ENCODE results near the gene CUBN. TPM values are rescaled to one million over a fixed set of nuclear protein-coding genes. Genes with fewer than 3 reads are reported as not detected.

CUBN gene
- total RNA-seq, 1 experiment from 2014 or later = 0.46 TPM

GRCh38 chr10:16992611-16993119 lies 136.9 kb downstream of the CUBN start (continued):
- TF ChIP-seq FOXP4 (CRISPR knock-in tag; IDR thresholded peaks at IDR 0.05) (no peak), GABPB1 (CRISPR knock-in tag; IDR thresholded peaks at IDR 0.05) (no peak), FOXJ3 (CRISPR knock-in tag; IDR thresholded peaks at IDR 0.05; ENCODE audit: borderline replicate concordance) (no peak), SP1 (CRISPR knock-in tag; conservative IDR thresholded peaks at IDR 0.05) (no peak), SMAD4 (CRISPR knock-in tag; IDR thresholded peaks at IDR 0.05) (no peak)
- TF ChIP-seq, protein P1, sequence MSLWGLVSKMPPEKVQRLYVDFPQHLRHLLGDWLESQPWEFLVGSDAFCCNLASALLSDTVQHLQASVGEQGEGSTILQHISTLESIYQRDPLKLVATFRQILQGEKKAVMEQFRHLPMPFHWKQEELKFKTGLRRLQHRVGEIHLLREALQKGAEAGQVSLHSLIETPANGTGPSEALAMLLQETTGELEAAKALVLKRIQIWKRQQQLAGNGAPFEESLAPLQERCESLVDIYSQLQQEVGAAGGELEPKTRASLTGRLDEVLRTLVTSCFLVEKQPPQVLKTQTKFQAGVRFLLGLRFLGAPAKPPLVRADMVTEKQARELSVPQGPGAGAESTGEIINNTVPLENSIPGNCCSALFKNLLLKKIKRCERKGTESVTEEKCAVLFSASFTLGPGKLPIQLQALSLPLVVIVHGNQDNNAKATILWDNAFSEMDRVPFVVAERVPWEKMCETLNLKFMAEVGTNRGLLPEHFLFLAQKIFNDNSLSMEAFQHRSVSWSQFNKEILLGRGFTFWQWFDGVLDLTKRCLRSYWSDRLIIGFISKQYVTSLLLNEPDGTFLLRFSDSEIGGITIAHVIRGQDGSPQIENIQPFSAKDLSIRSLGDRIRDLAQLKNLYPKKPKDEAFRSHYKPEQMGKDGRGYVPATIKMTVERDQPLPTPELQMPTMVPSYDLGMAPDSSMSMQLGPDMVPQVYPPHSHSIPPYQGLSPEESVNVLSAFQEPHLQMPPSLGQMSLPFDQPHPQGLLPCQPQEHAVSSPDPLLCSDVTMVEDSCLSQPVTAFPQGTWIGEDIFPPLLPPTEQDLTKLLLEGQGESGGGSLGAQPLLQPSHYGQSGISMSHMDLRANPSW (CRISPR knock-in tag; conservative IDR thresholded peaks at IDR 0.05; ENCODE audit: low read depth) = no peak

- DNase-seq (ENCODE audit: low spot score) (no peak), ATAC-seq (no peak)
- H3K27ac Mint-ChIP-seq = no peak overlapping the region
- H3K9me3 Mint-ChIP-seq = peaks cover 3% of the 10 kb centered on the region
- no peaks in the 10 kb centered on the region for H3K36me3 Mint-ChIP-seq
- H3K27me3 Mint-ChIP-seq (ENCODE audit: low read depth) = no peaks in the 10 kb centered on the region
- no peak for TF ChIP-seq GRHL2 (CRISPR knock-in tag; IDR thresholded peaks at IDR 0.05; ENCODE audit: insufficient replicate concordance, severe bottlenecking)
- TF ChIP-seq EMX1 (CRISPR knock-in tag; IDR thresholded peaks at IDR 0.05) = no peak
- TF ChIP-seq CTCF (IDR thresholded peaks at IDR 0.05) = no peak
- no peak for TF ChIP-seq OVOL2 (CRISPR knock-in tag; IDR thresholded peaks at IDR 0.05; ENCODE audit: borderline replicate concordance)
- no peak for TF ChIP-seq JAZF1 (CRISPR knock-in tag; IDR thresholded peaks at IDR 0.05)
- no peak for TF ChIP-seq ETV6 (CRISPR knock-in tag; IDR thresholded peaks at IDR 0.05)
- TF ChIP-seq ZNF219 (CRISPR knock-in tag; IDR thresholded peaks at IDR 0.05; ENCODE audit: borderline replicate concordance) = no peak
- TF ChIP-seq PREB (CRISPR knock-in tag; IDR thresholded peaks at IDR 0.05; ENCODE audit: borderline replicate concordance) = no peak
- TF ChIP-seq HMGA2 (CRISPR knock-in tag; IDR thresholded peaks at IDR 0.05) = no peak
- TF ChIP-seq E2F4 (CRISPR knock-in tag; IDR thresholded peaks at IDR 0.05; ENCODE audit: borderline replicate concordance, low read depth) = no peak
- no peak for TF ChIP-seq ZNF416 (CRISPR knock-in tag; IDR thresholded peaks at IDR 0.05)
- TF ChIP-seq ZNF121 (CRISPR knock-in tag; IDR thresholded peaks at IDR 0.05) = no peak
- no peak for TF ChIP-seq IRF2 (CRISPR knock-in tag; IDR thresholded peaks at IDR 0.05; ENCODE audit: borderline replicate concordance, low read depth)
- no peak for TF ChIP-seq FOXP4 (CRISPR knock-in tag; IDR thresholded peaks at IDR 0.05)
- TF ChIP-seq TCF7 (CRISPR knock-in tag; IDR thresholded peaks at IDR 0.05; ENCODE audit: low read depth) = no peak
- TF ChIP-seq TEAD4 (CRISPR knock-in tag; IDR thresholded peaks at IDR 0.05) = no peak
- TF ChIP-seq IRF1 (CRISPR knock-in tag; IDR thresholded peaks at IDR 0.05) = no peak
- no peak for TF ChIP-seq ZNF671 (CRISPR knock-in tag; IDR thresholded peaks at IDR 0.05)
- CTCF ChIA-PET = interaction anchor here (1.1 kb wide), 1 partner anchor 23 kb away, joined by 3 read pairs; no protein-coding TSS in a partner anchor
- POLR2A ChIA-PET = no interaction called here
- peaks cover 26% of the 10 kb centered on the region for H3K4me1 Mint-ChIP-seq
- no peak overlapping the region for H3K4me3 Mint-ChIP-seq
These were observed 138.6 kb downstream of the CUBN start for GRCh38 chr10:16991011-16991410.

Data from WTC11 (cell line).